Measurements from ENCODE around the gene OCSTAMP.

OCSTAMP gene

DNA sequence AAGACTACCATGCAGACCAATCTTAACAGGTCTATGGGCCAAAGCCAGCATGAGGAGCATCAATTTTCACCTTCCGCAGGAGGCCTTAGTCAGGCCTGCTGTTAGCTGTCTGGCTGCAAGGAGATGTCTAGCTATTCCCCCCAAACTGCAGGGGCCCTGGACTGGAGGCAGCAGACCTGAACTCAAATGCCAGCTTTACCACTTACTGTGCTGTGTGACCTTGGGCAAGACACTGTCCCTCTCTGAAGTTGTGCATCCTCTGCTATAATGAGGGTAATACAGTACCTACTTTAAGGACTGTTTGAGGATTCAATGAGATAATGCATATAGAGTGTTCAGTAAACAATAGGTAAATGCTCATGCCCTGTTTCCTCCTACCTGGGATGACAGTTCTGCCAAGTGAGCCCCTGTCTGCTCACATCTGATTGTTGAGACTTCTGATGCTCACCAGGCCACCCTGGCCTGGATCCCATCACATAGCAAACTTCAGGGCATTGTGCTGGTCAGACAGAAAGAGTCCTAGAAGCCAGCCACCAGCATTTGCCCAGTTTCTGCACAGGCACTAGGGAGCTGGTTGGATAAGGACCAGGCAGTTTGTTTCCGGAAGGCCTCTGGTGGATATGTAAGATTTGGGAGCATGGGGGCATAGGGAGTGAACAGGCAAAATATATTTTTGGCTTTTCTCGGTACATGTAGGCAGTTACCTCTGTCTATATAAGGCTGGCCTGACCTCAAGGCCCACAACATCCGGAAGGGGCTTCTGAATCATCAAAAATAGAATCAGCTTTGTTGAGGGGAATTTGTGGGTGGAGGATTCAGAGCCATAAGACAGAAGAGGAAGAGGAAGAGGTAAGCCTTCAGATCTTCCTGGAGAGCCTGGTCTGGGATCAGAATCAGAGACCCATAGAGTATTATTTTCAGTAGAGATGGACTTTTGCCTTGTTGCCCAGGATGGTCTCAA, 2.3 kb upstream of the OCSTAMP start:
- DNase-seq, result peak; percentile 41

DNA sequence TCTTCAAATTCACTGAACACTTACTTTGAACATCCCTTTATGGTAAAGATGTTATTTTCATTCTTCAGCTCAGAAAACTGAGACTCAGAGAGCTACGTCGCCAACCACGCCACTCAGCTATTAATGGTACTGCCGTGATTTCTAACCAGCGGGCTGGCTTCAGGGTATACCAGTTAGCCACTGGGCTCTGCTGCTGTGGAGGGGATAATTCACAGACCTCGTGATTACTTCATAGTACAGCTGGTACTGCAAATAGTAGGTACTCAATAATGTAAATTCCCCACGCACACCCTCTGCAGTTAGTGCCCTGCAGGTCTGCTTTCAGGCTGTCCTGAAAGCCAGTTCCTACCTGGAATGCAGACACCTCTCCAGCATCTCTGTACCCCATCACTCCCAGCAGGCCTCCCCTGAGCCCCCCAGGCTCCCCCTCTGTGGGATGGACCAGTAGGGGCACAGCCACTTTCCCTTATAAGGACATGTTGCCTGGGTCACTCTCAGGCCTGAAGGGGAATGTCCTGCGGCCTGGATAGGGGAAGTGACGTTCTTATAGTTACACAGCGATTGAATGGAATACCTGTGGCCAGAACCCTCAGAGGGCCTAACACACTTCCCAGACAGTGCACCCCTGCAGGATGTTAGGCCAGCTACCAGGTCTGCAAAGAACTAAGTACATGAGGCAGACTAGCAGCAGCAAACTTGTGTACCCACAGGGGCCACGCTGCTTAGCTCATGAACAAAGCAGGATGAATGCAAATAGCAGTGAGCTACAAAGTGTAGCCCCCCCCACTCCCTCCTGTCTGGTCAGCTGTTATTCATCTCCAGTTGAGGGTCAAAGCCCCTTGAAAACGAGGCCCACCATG, 1.3 kb upstream of the OCSTAMP start:
- no peak for DNase-seq

DNA sequence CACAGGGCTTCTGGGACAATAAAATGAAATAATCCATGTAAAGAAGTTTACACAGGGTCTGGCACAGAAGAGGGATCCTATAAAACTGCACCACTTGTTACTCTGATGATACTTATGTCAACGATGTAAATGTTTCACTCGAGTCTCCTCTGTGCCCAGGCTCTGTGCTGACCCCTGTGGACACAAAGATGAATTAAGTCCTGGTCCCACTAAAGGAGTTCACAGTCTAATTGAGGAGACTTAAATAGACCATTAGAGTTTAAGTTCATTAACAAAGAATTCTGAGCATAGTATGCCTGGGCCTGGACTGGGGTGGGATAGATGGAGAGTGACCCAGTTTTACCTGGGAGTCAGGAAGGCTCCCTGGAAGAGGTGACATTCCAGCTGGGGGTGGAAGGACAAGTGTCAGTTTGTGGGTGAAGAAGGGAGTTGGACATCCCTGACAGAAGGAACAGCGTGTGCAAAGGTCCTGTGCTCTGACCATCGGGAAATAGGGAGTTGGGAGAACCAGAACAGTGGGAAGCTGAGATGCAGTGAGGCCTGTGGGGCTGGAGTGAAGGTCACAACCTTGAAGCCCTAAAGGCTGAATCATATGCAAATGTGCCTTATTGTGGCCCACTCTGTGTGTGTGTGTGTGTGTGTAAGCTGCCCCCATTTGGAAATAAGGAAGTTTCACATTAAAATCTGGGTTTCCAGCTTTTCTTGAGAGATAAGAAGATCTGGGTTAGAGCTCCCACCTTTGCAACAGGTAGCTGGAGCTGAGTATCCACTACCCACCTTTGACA, 1.1 kb downstream of the OCSTAMP start:
- DNase-seq, result no peak

DNA sequence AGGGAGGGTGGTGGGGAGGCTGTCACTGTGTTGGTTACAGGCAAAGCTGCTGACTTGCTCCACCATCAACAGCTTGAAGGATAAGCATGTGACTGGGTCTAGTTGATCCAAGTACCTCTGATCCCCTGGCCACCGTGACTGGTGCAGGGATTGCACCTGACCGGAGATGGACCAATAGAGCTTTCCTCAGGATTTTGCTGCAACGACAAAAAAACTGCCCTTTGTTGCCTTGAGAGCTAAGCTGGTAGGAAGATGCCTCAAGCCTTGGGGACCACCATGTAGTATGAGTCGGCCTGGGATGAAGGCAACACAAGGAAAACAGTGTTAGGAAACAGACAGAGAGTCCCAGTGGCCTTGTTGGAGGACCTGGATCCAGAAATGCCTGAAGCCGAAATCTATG, 1.8 kb downstream of the OCSTAMP start:
- no peak for DNase-seq

DNA sequence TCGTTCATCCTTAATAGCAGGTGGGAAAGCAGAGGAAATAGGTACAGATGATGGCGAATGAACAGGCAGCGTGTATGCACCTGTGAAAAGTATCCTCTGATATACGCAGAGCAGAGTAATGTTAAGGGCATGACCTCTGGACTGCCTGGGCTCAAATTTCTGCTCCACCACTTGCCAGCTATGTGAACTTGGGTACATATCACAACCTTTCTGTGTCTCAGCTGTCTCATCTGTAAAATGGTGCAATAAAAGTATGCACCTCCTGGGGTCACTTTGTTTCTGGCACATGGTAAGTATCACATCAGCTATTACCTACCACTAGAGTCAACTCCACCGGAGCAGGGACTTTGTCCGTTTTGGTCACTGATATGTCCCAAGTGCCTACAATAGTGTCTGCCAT, 2.5 kb downstream of the OCSTAMP start:
- DNase-seq, result no peak

DNA sequence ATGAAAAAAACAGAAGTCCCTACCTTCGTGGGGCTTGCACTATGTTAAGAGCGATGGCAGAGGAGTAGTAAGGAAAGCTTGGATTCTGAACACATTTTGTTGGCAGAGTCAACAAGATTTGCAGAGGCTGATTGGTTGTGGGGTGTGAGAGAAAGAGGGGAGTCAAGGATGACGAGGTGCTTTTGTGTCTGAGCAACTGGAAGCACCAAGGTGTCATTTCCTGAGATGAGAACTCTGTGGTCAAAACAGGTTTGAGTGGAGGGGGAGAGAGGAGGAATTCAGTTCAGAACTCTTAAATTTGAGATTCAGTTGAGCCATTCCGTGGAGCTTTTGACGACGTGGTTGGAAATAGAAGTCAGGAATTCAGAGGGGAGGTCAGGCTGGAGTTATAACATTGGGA, 3.5 kb downstream of the OCSTAMP start:
- DNase-seq, result no peak

DNA sequence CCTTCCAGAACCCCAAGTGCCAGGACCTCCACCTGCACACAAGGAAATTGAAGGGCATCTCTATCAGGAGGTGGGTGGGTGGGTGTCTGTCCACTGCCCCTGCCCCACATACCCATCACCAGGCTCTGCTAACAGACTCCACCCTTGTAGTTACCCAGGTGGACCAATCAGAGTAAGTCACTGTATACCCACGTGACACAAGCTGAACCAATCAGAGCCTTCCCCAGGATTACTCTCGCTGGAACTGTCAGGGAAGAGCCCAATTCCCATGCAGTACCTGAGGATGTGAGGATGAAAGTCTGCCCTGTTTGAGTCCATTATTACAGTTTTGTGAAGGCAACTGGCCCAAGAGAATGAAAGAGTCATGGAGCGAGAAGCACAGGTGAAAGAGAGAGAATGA, 4.2 kb downstream of the OCSTAMP start:
- no peak for DNase-seq

DNA sequence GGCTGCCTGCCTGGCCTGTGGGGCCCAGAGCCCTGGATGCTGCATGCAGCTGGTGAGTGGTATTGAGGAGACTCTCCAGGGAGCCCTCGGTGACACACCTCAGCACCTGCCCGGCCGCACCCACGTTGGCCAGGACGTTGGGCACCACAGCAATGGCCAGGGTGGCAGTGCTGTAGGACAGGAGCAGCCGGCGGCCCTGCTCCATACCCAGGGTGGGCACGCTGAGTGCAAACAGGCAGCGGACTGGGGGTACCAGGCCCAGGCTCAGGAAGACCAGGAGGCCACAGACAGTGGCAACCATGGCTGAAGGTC, 4.7 kb downstream of the OCSTAMP start:
- no peak for DNase-seq

DNA sequence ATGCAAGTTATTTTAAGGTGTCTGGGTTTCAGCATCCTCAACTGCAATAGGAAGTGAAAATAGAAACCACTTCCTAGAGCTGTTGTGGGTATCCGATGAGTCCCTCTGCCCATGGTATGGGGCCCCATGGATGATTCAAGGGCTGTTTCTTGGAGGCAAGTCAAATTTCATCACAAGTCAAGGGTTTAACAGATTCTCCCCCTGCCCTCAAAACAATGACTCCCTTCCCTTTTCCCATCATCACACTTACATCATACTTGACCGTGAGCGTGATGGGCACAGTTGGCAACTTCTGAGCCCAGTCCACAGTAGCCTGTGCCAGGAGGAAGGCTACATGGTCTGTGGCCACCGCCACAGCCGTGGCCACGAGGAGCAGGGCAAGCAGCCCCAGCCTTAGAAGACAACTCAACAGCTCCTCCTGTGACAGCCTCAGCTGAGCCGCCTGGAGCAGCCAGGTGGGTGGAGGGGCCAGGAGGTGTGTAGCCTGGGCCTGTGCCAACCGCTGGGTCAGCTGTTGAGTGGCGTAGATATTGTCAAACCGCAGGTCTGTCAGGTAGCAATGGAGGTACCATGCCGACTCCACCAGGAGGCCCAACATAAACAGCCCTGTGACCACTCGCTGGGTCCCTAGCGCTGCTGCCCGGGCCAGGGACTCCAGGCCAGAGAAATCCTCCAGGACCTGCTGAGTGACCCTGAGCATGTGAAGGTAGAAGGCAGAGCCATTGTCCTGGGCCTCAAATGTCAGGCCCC, 5.2 kb downstream of the OCSTAMP start:
- peak; percentile 31 for DNase-seq

DNA sequence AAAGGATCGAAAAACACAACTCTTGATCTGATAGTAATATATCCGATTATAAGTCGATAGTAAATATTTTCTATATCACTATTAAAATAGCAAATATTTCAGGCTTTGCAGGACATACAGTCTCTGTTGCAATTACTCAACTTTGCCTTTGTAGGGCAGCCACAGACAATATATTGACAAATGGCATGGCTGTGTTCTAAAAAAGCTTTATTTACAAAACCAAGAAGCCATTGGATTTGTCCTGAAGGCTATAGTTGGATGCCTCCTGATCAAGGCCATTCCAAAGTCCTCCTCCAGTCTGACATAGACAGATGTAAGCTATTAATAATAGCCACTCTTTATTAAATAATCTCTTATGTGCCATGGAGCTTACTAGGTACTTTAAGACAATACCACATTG, 5.9 kb downstream of the OCSTAMP start:
- DNase-seq, result no peak

DNA sequence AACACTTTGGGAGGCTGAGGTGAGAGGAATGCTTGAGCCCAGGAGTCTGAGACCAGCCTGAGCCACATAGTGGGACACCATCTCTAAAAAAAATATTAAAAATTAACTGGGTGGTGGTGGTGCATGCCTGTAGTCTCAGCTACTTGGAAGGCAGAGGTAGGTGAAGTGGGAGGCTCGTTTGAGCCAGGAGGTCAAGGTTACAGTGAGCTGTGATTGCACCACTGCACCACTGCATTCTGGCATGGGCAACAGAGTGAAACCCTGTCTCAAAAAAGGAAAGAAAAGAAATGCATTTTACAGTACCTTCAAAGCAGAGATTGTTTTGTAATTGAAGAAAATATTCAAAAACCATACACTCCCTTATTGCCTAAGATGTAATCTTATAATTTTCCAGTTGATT, 6.5 kb downstream of the OCSTAMP start:
- DNase-seq, result no peak

DNA sequence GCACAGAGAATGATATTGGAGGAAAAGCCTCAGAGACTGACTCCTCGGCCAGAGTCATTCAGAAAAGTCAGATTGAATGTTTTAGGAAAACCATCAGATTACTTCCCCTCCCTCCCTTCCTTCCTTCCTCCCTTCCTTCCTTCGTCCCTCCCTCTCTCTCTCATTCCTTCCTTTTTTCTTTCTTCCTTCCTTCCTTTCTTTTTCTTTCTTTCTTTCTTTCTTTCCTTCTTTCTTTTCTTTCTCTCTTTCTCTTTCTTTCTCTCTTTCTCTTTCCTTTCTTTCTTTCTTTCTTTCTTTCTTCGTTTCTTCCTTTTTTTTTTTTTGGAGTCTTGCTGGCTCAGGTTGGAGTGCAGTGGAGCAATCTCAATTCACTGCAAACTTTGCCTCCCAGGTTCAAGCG, 7.4 kb downstream of the OCSTAMP start:
- DNase-seq, result no peak

DNA sequence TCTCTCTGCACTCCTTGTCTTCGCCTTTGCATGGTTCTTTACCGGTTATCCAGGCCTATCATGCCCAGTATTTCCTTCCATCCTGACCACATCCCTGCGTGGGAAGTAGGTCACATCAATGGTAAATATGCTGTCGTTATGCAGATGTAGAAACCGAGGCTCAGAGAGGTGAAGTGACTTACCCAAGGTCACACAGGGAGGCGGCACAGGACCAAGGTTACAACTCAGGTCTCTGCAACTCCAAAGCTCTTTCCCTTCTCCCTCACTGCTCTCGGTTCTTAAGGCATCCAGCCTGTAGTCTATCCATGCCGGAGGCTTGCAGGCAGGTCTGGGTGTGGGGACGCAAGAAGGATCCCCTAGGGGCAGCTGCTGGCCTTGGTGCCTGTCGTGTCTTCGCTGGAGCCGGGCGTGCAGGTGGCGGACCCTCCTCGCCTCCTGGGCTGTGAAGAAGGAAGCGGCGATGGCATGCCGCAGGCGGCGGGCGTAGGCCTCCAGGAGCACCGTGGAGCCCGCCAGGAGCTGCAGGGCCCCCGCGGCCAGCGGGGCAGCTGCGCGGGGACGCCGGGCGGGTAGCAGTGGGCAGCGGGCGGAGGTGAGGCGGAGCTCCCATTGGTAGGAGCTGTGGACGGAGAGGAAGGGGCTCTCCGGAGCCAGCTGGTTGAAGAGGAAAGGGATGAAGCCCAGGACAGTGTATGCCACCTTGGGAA, 9.1 kb downstream of the OCSTAMP start:
- DNase-seq, result no peak

DNA sequence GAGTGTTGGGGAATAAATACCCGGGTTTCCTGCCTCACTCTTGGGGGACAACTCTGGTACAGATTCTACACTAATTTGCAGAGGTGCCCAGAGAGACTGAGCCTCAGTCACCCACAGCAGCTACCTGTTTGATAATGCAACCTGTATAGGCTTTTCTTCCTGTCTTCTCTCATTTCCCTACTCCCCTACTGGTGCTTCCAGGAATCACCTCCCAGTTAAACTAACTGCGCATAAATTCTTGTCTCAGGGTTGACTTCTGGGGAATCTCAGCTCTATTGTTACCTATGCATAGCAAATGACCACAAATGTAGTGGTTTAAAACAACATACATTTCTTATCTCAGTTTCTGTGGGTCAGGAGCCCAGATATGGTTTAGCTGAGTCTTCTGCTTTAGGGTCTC, 11.3 kb downstream of the OCSTAMP start:
- no peak for DNase-seq

DNA sequence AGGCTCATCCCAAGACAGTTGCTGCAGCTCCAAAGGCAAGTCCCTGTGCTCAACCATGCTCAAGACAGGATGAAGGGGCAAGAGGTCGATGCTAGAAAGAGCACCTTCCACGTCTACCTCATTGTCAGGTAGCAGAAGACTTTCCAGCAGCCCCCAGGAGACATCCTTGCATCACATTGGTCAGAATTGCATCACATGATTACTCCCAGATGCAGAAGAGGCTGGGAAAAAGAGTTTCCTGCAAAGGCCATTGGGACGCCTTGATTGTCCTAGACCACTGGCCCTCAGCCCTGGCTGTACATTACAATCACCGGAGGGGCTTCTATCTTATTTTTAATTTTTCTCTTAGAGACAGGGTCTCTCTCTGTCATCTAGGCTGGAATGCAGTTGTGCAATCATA, 19.8 kb downstream of the OCSTAMP start:
- DNase-seq, result no peak

DNA sequence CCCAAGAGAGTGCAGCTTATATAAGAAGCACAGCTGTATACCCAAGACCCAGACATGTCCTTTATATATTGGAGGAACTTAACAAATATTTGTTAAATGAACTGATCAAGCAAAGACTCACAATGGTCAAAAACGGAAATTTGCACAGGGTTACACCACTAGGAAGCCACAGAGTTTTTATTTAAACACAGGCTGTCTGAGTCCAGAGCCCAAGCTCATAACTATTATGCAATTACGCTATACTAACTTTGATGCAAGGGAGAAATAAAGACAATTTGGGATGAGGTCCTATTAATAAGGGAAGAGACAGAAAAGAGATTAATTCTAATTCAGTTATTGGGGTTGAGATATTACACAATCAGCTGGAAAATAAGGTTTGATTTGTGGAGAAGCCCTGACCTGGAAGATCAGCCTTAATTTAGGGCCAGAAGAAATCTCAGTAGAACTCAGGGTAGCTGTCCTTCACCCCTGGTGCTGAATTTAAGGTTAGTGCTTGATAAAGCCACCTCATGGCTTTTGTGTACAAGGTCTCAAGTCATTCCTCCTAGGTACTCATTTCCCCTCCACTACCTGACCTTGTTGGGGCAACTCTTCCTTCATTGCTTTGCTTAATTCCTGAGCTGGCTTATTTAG, 26.6 kb downstream of the OCSTAMP start:
- DNase-seq, result no peak

DNA sequence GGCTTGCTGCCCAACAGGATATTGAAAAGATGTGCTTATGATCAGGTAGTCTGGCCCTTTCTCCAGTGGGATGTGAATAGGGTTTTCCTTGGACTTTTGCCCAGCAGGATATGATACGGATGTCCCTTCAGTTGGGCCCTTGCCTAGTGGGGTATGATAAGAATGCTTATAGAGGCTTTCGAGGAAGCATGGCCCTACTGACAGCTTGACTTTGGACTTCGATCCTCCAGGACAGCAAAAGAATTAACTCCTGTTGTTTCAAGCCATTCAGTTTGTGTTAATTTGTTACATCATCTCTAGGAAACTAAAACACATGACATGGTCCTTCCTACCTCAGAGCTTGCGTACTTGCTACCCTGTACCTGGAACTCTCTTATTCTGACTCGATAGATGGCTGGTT, 27.3 kb downstream of the OCSTAMP start:
- DNase-seq, result no peak

DNA sequence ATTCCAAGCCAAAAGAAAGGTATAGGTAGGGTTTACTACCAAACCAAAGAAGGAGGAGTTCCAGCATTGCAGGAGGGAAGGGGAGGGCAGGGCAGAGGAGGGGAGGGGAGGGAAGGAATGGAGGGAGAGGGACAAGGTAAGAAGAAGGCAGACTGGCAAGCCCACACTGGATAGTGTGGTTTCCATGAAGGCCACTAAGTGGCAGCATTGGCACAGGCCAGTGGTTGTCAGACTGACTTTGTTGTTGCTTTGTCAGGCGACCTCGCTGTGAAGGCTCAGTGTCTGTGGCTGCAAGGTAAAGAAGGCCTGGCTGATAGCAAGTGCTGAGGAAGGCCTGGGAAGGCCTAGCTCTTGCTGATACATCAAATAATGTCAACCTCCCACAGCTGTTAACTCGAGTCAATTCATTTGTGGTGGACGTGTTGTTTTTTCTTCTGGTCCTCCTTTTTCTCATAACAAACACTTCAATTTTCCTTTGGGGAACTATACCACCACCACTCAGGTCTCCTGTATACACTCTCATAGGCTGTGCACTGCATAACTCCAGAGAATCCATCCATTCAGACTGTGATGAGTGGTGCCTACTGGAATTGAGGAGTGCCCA, 29.4 kb downstream of the OCSTAMP start:
- peak; percentile 54 for DNase-seq

DNA sequence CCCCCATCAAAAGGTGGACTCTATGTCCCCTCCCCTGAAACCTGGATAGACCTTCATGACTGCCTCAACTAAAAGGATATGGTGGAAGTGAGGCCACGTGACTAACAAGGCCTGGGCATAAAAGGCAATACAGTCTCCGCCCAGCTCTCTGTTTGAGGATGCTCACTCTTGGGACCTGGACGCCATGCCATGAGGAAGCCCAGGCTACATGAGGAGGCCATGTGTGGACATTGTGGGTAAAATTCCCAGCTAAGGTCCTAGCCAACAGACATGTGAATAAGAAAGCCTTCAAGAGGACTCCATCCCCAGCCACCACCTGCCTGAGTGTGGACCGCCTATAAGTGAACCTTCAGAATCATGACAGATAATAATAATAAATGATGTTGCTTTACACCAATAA, 29.9 kb downstream of the OCSTAMP start:
- DNase-seq, result no peak

DNA sequence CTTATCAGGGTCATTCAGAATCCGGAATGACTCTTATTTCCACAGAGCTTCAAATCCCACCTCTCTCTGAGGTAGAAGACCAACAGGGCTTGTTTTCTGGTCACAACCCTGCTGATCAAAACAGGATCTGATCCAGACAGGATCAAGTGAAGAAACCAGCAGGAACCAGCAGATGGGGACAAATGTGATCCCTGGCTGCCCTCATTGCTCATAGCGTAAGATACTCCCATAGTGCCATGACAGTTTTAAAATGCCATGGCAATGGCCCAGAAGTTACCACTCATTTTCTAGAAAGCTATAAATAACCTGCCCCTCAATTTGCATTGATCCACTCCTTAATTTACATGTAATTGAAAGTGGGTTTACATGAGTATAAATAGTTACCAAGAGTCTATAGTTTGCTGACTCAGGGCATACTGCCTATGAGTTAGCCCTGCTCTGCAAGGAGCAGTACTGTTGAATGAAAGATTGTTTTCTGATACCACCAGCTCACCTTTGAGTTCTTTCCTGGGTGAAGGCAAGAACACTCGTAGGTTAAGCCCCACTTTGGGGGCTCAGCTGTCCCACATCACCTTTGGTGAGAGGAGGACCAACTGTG, 30.9 kb downstream of the OCSTAMP start:
- no peak for DNase-seq

All from CD4-positive, alpha-beta T cell treated with Interleukin-21 for 1 hour (primary cell).